GM21737 (cell line): ENCODE measurements around the gene NCAPH2.

ENCODE experiments used
- ATAC-seq: cut with Tn5 transposase; IDR thresholded peaks from one replicate; pipeline ENCODE4 v1.9.1; 2021; ENCODE audit warnings: mild to moderate bottlenecking, moderate library complexity; ENCODE audit not compliant: unreplicated experiment

The NCAPH2 gene

GRCh38 chr22:50507991-50508884 is at the start of gene NCAPH2:
NCAPH2 (plus strand) TSS chr22:50508224; CDS start chr22:50508338, 114 bp downstream.
- peak; percentile 63 for ATAC-seq

DNA sequence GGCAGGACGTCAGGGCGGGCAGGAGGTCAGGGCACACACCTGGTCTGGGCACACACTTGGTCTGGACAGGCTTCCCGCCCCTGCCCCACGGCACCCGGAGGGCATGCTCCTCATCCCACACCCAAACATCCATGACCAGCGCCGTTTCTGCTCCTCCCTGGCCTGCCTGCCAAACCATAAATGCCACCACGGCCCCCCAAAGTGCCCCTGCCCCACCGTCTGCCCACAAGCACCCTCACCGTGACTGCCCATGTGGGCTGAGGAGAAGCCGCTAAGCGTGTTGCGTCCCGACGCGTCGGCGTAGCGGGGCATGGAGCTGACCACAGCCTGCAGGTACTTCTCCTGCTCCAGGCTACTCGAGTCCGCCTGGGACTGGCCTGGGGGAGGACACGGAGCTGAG is 49.0 kb upstream of the NCAPH2 start:
- ATAC-seq: no peak

DNA sequence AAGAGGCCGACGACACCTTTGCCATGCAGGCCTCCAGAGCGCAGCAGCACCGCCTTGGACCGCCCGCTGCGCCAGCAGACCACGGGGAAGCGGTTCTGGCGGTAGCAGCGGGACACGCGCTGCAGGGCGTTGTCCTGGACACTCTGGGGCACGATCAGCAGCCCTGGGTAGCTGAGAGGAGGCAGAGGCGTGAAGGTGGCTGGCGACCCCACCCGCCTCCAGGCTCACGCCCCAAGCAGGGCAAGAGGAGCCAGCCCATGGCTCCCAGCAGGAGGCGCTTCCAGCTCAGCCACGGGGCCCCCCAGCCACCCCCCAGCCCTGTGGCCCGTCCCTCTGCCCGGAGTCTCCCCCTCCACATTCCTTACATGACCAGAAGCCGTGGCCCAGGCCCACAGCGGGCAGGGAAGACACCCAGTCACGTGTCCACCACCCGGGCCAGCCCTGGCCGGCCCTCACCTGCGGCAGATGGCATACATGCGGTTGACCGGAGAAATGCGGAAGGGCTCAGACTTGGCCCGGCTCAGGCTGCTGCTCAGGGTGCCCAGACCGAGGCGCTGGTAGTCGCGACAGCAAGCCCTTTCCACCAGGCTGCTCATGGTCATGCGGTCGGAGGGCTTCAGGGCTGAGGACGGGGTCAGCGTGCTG is 48.4 kb upstream of the NCAPH2 start:
- ATAC-seq: no peak

GRCh38 chr22:50460938-50461337 is 47.1 kb upstream of the NCAPH2 start:
- ATAC-seq: no peak

DNA sequence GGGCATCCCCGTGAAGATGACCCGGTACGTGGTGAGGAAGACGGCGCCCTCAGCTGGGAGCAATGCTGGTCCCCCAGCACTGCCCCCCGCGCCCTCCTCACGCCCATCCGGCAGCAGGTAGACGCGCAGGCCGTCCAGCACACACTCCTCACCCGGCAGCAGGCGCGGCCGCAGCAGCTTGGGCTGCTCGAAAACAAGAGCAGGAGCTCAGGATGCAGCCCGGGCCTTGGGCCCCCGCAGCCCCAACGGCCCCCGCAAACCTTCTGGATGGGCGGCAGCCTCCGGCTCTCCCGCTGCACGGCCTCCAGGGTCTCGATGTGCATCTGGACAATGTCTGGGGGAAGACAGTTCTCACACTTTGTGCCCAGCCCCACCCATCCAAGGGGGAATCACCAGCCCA is 46.5 kb upstream of the NCAPH2 start:
- no peak for ATAC-seq

DNA sequence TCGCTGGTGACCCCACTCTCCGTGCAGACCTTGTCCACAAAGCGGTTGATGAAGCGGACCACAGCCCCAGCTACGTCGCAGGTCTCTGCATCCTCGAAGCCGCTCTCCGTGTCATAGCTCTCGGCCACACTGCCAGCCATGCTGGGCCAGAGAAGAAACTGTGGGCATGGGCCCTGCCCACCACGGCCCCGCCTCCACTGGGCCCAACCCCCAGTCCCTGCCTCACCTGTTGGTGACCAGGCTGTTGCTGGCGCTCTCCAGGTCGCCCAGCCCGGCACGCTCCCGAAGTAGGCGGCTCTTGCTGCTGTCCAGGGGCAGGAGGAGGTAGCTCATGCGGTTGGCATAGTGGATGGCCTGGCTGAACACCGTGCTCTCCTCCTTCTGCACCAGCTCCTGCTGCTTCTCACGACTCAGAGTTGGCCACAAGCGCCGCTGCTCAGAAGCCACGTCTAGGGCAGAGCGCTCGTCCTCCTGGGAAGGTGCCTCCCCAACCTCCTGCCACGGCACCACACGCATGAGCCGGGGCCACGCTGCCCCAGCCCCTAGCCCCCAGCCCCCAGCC is 46.0 kb upstream of the NCAPH2 start:
- no peak for ATAC-seq

DNA sequence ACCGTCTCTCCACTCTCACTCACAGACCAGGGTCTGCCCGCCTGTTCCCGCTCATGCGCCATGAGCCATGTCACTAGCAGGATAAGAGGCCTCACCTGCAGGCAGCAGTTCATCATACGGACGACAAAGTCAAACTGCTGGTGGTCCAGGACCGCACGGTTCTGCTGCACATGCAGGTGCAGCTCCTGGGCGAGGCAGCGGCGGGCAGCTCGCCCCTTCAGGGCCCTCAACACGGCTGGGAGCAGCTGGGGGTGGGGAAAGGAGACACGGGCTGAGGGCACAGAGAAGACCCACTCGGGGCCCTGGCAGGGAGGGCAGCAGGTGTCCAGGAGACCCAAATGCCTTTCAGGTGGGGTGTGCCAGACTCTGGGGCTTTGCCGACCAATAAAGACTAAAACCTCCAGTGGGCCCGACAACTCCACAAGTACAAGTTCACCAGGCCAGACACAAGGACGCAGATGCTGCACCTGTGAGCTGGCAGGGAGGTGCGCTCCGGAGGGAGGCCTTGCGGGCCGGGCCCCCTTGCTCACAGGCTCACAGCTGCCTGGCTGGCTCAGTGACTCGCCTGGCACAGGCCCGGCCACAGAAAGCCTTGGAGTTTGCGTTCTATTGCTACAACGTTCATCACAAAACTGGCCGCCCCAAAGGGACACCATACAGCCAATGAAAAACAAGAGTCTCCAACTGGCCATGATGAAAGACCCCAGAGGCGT is 44.7 kb upstream of the NCAPH2 start:
- ATAC-seq: no peak

GRCh38 chr22:50464451-50464850 is 43.6 kb upstream of the NCAPH2 start:
- ATAC-seq: no peak

- ATAC-seq: no peak
Measured at GRCh38 chr22:50465066-50465930, 42.7 kb upstream of the NCAPH2 start.

DNA sequence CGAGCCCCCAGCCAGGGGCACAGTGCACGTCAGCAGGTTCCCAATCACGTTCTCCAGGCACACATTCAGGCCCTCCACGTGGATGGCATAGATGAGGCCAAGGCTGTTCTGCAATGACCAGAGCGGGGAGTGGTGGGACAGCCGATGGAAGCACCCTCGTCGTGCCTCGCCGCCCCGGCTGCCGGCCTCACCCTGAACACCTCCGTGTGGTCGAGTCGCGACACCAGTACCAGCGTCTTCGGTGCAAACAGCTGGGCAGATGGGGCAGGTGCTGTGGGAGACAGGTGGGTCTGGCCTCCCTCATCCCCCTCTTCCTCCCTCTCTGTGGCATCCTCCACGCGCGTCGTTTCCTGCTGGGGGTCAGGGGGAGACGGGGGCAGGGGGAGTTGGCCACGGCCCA is 40.7 kb upstream of the NCAPH2 start:
- ATAC-seq: no peak

GRCh38 chr22:50467773-50468440 is 40.1 kb upstream of the NCAPH2 start:
- ATAC-seq: no peak

- ATAC-seq: no peak
Measured at GRCh38 chr22:50468626-50469025, 39.4 kb upstream of the NCAPH2 start.

GRCh38 chr22:50469377-50470305 is 38.4 kb upstream of the NCAPH2 start:
- peak; percentile 49 for ATAC-seq

- no peak for ATAC-seq
Measured at GRCh38 chr22:50470491-50470890, 37.5 kb upstream of the NCAPH2 start.

DNA sequence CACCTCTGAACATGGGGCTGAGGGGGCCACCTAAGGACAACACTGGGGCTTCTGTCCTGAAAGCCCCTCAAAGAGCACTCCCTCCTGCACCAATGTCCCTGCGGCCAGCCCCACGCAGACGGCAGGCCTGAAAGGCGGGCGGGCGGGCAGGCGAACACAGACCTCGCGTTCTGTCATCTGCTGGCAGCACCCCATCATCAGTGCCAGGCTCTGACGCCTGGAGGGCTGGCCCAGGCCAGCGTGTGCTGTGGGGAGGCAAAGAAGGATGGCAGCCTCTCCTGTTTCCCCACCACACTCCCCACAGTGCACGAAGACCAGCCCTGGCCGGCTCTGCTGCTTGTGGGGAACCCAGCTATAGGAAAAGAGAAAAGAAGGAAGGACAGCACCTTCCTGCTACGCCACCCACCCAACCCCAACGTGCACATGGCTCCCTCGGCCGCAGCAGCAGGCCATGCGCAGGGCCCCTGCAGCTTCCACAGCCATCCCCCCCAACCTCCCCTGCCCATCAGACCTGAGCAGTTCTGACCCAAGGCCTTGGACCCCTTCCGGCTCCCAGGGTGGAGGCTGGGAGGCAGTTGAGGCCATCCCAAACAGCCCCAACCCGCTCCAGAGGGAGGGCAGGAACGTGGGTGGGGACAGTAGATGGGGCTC is 36.7 kb upstream of the NCAPH2 start:
- ATAC-seq: no peak

GRCh38 chr22:50471962-50472361 is 36.1 kb upstream of the NCAPH2 start:
- no peak for ATAC-seq

DNA sequence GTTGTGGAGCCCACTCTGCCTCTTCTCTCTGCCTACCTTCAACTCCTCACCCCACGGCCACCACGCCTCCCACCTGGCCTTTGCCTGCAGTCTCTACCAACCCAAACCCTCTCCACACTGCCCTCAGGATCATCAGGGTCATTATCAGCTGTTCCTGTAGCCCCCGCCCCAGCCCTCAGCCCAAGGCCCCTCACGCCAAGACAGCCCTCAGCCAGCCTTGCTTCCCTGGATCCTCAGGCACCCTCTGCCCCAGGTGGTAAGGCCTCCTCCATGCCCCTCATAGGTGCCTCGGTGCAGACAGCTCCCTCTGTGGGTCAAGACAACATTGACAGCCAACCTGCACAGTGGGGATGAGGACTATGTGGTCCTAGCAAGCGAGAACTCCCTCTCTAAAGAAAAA is 34.9 kb upstream of the NCAPH2 start:
- no peak for ATAC-seq
